Ishikawa (cell line): ENCODE data around the gene ARHGAP32.

Source experiments
- CEBPB ChIP-seq: IDR thresholded peaks from 2 replicates; pipeline ENCODE4 v1.6.1; 2012
- MAX ChIP-seq: IDR thresholded peaks from 2 replicates; pipeline ENCODE4 v1.6.1; 2012
- NFIC ChIP-seq: IDR thresholded peaks from 2 replicates; pipeline ENCODE4 v1.6.1; 2012
- REST ChIP-seq: IDR thresholded peaks from 2 replicates; pipeline ENCODE4 v1.6.1; 2012; ENCODE audit warnings: low read depth, mild to moderate bottlenecking
- YY1 ChIP-seq: IDR thresholded peaks from 2 replicates; pipeline ENCODE4 v1.6.1; 2012; ENCODE audit warnings: low read depth

GRCh38 chr11:128928400-128928799 is 263.7 kb downstream of the ARHGAP32 start:
- TF ChIP-seq MAX = no peak
- TF ChIP-seq YY1 = no peak
- TF ChIP-seq CEBPB = no peak
- TF ChIP-seq REST = no peak
- TF ChIP-seq NFIC = no peak
